NCI-H2196 treated with DMSO at 0.1 percent for 48 hours (cell line): ENCODE data around the gene SLC25A26.

Experiments used
- DNase-seq: peaks from one replicate; lab custom pipeline; 2025; ENCODE audit not compliant: unreplicated experiment; lab: John Stamatoyannopoulos, UW

Gene SLC25A26

DNA sequence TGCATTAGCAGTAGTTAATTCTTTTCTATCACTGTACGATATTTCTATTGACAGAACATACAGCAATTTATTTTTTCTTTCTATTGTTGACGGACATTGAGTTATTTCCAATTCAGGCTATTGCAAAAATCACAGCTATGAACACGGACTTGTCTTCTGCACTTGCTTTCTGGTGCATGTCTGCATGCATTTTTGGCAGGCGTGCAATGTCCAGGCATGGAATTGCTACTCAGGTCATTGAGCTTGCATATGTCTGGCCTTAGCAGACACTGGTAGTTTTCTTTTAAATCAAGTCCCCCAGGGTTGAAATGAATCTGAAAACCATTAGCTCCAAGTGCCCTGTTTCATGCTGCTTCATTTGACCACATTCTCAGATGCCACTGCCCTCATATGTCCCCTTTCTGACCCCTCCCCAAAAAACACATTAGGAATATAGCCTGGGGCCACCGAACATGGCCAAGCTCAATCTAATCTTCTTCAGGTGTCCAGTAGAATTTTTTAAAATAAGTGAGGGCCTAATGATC is 207.2 kb downstream of the SLC25A26 start:
- no peak for DNase-seq
